Measurements from ENCODE around the gene FAM168A.

The FAM168A gene

DNA sequence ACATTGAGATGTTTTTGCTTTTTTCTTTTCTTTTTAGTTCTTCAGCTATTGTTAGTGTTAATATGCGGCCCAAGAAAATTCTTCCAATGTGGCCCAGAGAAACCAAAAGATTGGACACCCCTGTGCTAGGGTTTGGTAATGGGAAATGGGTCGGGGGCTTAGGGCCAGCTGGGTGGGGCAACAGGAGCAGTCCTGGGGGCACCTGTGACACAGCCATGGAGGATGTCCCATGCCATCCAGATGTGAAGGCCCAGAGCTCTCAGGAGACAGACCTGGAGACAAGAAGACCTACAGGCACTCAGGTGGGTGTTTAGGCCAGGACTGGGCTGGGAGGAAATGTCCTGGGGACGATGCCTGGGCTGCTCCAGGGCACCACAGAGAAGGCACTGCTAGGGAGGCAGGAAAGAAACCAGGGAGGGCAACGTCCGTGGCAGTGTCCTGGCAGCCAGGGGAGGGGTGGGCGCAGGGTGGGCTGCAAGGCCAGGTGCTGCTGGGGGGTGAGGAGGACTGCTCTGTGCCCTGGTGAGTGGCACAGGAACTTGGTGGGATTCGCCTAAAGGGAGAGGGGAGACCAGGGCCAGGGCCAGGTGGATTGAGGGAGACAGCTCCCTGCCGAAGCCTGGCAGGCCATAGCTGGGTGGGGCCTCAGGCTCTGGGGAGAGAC is 200.3 kb downstream of the FAM168A start:
- no peak for DNase-seq

DNA sequence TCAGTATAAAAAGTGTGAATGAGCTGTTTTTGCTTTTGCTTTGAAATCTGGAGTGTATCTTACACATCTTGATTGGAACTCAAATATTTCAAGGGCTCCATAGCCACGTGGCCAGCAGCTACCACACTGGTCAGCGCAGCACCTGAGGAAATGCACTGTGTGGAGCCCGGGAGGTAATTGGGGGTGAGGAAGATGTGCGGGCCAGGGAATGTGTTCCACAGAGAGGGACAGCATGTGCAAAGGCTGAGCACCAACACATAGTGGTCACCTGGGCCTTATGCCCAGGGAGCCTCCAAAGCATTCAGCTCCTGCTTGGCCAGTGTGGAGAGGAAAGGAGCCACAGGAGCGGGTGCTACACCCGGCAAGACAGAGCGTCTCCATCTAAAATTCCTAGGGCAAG is 200.9 kb downstream of the FAM168A start:
- DNase-seq = no peak

DNA sequence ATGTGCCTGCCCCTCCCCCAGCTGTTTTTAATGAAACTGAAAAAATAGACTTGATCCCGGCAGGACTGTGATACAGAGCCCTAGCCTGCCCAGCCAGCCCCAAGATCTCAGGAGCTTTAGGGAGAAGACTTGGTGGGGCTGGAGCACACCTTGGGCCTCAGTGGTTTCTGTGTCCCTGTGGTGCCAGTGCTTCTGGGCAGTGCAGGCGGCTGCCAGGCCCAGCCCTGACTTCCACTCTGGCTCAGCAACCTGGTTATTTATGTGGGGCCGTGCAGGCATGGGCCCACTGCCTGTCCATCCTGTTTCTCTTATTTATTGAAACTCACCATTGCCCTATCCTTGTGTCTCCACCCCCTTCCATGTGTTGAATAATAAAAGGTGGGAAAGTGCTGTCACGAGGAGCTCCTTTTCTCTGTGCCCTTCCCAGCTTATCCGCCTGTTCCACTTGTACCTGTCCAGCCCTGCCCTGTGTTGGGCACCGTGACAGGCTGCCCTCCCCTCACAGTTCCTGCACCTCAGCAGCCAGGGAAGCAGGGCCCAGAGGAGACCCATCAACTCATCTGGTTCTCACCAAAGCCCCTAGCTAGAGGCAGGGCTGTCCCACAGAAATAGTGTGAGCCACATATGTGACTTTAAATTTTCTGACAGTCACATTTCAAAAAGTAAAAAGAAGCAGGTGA is 201.5 kb downstream of the FAM168A start:
- no peak for DNase-seq

DNA sequence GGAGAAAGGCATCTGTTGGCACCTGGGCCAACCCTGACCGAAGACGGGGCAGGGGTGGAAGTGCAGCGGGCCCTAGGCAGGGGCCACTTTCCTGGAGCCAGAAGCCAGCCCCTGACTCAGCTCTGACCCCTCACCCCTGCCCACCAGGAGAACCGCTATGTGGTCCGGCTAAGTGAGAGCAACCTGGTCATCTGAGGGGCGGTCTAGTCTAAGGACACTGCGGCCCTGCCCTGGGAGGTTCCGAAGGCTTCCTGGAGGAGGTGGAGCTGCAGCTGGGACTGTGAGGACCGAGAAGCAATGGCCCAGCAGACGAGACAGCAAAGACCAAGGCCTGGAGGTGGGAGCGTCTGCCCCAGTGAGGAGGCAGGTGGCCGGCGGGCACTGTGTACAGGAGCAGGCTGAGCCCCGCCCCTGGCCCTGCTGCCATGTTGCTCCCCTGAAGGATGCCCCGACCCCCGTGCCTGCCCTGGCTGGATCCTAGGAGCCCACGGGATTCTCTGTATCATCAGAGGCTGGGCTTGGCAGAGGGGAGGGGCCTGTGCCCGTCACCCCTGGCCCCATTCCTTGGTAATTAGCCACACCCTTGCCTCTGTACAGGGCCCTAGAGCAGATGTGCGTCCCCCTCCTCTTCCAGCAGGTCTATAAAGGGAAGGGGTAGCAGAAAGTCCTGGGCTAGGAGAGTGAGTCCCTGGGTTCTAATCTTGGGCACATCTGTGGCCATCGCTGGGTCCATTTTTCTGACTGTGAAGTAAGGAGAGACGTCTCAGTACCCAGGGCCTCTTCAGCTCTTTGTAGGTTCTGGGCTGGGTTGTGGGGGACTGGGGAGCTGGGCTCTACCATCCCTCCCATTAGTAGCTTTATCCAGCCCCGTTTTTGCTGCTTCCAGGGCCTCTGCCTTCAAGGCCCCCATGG is 202.4 kb downstream of the FAM168A start:
- DNase-seq = no peak

GRCh38 chr11:73394416-73395296 is 203.3 kb downstream of the FAM168A start:
- no peak for DNase-seq

DNA sequence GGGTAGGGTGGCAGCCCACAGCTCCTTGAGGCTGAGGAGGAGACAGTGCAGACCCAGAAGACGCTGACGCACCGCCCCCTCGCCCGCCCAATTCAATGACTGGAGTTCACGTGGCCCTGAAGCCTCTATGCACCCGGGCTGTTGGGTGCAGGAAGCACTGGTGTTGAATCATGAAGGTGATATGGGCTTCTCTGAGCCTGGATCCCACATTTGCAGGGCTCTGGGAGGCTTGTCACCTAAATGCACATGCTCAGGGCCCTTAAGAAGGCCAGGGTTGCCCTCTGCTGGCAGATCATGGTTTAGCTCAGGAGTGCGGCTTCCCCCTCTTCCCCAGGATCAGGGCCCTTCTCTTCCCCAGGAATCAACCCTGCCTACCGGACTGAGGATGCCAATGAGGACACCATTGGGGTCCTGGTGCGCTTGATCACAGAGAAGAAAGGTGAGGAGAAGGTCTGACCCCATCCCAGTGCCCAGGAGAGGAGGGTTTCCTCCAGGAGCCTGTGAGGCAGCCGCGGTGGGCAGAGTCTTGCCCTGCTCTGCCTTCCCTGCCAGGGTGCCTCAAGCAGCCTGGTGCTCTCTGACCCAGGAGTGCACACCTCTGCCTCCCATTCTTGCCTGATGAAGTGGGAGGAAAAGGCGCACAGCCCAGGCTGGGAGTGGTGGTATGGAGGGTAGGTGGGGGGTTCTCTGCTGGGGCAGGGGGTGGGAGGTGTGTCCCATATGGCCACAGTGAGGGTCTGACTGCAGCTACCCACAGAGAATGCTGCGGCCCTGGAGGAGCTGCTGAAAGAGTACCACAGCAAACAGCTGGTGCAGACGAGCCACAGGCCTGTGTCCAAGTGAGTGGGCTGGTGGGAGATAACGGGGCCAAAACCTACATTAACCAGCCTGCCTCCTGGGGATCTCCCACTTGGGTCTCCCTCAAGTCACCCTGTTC is 204.2 kb downstream of the FAM168A start:
- peak; percentile 73 for DNase-seq

DNA sequence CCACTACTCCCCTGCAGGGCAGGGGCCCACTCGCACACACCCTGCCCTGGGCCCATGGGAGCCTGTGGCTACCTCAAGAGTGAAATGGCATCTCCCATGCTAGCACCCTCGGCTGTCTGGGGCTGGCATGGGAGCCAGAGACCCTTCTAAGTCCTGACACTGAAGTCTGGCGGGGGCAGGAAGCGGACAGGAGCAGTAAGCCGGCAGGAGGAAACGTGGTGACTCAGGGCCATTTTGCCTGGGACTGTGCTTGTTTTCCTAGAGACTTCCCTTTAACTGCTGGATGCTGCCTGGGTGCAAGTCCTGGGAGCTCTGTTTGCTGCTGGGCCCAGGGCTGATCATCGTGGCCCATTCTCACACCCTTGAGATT is 204.9 kb downstream of the FAM168A start:
- DNase-seq = no peak

GRCh38 chr11:73392108-73393010 is 205.6 kb downstream of the FAM168A start:
- DNase-seq = no peak

DNA sequence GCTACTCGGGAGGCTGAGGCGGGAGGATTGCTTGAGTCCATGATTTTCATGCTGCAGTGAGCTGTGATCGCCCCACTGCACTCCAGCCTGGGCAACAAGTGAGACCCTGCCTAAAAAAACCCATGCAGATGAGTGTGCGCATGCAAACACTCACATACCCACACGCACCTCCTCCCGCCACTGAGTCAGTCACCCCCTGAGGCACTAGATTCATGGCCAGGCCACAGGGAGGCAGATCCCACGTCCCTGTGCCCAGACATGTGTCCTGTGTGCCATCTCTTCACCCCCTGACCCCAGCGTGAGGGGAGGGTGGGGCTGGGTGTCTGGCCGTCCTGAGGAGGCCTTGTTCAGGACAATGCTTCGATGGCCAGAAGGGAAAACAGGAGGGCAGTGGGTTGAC is 206.2 kb downstream of the FAM168A start:
- DNase-seq = no peak

DNA sequence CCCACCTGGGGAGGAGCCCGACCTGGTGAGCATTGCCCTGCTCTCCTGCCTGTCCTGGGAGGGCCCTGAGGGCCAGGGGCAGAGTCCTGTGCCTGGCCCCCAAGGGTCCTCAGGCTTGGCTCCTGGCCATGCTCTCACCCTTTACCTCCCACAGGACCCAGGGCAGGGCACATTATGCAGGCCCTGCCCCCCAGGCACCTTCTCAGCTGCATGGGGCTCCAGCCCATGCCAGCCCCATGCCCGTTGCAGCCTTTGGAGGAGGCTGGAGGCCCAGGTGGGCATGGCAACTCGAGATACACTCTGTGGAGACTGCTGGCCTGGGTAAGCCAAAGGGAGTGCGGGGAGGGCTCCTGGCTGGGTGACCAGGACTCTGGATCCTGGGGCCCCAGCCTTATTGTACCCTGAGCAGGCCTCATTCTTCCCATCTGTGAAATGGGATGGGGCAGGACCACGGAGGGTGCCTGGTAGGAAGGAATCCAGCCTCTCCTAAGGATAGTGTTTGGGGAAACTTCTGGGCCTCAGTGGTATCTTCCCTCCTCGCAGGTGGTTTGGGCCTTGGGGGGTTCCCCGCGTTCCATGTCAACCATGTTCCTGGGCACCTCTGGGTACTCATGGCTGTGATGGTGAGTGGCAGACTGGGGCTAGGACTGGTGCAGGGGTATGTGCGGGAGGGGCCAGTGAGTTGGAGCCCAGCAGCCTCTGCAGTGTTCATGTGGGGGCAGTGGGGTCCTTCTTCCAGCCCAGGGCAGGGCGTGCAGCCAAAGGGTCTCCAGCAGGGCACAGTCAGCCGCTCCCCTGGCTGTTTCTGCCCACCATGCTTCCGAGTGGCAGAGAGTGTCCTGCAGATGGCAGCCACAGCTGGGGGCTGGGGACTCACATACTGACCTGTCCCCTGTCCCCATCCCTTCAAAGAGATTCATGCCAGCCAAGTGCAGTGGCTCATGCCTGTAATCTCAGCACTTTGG is 207.0 kb downstream of the FAM168A start:
- DNase-seq = no peak

DNA sequence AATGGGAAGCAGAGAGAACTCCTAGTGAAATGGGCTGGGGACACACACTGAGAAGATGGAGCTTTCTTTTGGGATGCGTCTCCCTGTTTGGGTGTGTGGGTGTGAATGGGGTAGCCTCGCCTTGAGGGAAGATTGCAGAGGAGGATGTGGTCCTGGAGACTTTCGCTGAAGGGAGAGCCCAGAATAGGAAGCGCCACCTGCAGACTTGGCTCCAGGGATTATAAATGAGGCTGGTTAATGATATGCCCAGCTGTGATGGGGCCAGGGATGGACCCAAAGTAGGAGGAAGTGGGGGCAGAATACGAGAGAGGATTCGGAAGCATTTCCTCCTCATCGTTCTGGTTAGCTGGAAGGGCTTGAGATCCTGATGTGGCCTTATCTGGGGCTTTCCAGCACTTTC is 208.0 kb downstream of the FAM168A start:
- DNase-seq = no peak

DNA sequence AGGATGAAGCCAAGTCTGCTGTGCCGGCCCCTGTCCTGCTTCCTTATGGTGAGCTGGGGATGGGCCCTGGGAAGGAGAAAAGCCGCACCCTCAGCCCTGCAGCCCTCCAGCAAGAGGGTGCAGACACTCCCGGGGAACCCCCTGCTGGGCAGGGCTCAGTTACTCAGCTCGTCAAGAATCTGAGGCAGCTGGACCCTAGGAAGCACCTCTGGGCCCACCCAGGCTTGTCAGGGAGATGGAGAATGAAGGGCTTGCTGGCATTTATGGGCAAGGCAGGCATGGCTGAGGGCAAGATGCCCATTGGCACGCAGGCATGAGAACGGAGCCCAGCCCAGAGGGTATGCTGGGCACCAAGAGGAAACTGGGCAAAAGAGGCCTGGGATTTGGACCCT is 208.8 kb downstream of the FAM168A start:
- DNase-seq = no peak

GRCh38 chr11:73388265-73389133 is 209.4 kb downstream of the FAM168A start:
- DNase-seq = no peak

DNA sequence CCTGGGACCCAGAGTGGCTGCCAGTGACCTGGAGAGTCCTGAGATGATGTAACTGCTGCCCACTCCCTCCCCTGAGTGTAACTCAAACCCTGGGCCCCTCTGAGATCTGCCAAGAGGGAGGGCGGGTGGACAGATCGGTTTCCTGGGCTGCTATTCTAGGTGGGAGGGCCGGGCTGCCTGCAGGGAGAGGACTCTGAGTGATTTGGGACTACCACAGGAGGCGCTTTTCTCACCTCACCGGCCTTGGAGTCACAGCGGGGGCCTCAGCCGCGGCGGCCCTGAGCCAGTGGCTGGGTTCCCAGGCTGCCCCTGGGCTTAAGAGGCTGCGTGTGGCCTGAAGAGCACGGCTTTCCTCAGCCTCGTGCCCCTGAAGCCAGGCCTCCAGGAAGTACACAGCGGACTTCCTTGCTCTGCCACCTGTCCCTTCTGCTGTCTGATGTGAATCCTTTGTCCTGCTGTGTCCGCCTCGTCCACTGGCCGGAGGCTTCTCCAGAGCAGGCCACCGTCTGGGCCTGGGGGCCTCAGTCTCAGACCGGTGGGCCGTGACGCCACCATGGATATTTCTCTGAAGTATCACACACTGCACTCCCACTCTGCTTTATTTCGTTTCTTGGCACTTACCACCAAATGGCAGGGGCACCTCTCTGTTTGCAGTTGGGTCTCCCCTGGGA is 210.2 kb downstream of the FAM168A start:
- no peak for DNase-seq

DNA sequence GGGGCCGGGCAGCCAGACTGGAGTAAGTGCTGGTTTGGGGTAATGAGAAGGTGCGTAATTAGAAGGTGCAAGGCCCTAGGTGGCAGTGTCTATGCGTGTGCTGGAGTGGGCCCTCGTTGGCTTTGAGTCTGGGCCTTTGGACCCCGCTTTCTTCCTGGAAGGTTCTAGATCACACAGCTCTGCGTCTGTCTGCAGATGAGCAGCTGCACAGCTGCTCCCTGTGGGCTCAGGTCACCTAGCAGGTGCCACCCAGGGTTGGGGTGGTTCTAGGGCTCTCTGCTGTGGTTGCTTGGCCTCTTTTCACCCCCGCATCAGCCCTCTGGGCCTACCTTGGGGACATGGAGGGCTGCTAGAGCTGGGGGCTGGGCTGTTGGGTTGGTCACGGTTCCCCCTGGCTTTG is 211.4 kb downstream of the FAM168A start:
- DNase-seq = no peak

DNA sequence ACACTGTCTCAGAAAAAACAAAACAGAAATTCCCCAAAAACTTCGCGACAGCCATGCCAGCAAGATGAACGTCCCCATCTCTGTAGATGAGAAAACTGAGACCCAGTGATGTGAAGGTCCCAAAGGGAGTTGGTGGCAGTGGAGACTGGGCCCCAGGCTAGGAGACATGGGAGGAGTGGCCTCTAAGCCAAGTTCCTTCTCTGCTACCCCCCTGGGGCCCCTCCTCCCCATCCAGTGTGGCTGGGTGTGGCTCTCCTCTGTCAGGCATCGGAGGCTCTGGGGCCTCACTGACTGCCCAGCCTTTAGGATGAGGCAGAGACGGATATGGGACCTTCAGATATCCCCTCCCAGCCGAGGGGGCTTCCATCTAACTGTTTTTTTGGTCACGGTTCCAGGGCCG is 211.9 kb downstream of the FAM168A start:
- no peak for DNase-seq

DNA sequence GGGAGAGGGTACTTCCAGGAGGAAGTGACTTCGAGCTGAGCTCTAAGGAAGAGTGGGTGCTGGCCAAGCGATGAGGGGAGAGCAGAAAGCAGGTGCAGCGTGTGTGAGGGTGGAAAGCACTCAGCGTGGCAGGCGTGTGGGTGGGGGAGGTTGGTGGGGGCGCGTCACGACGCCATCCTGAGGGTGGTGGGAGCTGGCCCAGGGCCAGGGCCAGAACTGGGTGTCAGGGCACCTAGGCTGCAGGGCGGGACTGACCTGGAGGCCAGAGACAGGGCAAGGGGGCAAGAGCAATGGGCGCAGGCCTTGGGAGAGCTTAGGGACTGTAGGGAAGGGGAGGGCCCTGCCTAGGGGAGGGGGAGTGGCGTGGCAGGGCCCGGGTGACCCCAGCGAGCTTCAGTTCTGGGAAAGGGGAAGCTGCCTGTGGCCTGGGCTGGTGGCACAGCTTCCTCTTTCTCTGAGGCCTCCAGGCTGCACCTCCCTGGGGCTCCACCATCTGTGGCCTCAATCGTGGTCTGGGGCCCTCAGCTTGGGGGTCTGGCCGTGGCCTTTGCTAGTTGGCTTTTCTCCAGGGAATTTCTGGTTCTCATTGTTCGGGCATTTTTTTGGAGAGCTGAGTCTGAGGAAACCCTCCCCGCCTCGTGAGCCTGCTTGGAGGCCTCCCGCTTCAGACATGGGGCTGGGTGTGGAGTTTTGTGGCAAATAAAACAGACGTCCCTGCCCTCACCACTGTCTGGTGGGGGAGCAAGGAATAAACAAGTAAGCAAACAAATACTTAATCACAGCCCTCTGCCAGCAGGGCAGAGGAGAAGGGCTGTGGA is 212.8 kb downstream of the FAM168A start:
- DNase-seq = peak; percentile 31

Measured in stimulated activated CD8-positive, alpha-beta memory T cell treated with anti-CD3 and anti-CD28 coated beads, Interleukin-4, amount 100 ng/mL, for 48 hours (primary cell).